Stimulated activated CD4-positive, alpha-beta T cell treated with anti-CD3 and anti-CD28 coated beads, Interleukin-1b, Interleukin-23, amount 100 ng/mL, for 48 hours (primary cell): Measurements from ENCODE around the gene IKZF2.

ENCODE experiments used
- DNase-seq: peaks from one replicate; pipeline ENCODE4 v3.0.0-alpha.2; 2020

The IKZF2 gene

DNA sequence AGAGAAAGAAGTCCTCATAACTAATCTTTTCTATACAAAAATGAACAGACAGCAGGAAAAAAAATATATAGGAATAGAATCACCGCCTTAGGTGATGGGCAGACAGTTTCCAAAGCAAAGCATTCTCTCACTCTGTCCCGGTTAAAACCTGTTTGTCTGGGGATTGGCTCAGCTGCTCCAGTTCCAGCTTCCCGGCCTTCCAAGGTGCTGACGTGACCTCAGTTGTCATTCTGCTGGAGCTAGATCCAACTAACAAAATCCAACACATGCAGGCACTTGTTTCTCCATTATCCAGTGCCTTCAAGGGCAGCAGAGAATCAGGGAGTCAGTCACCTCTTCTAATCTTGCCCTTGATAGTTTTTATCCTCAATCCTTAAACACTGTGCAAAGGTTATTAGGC is 52.8 kb downstream of the IKZF2 start:
- no peak for DNase-seq

DNA sequence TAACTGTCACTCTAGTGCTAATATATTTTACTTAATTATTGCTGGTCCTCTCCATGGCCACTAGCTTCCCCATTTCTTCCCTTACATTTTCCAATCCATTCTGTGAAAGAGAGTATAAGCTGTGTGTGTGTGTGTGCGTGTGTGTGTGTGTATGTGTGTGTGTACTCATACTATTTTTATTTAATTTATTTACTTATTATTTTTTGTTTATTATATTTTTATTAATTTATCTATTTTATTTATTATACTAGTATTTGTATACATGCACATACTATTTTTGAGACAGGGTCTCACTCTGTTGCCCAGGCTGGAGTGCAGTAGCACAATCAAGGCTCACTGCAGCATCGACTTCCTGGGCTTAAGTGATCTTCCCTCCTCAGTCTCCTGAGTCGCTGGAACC is 59.6 kb downstream of the IKZF2 start:
- DNase-seq: no peak

DNA sequence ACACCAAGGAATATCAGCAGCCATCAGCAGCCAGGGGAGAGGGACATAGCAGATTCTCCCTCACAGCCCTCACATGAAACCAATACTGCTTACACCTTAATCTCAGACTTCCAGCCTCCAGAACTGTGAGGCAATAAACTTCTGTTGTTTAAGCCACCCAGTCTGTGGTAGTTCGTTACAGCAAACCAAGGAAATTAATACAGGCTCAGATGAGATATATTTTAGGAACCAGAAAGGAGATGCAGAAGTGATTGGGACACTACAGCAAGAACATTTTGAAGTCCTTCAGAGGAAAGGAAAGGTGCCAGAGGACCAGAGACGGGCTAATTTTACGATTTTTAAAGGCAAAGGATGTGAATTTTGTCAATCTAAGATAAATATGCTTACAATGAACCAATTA is 60.6 kb downstream of the IKZF2 start:
- DNase-seq: no peak

DNA sequence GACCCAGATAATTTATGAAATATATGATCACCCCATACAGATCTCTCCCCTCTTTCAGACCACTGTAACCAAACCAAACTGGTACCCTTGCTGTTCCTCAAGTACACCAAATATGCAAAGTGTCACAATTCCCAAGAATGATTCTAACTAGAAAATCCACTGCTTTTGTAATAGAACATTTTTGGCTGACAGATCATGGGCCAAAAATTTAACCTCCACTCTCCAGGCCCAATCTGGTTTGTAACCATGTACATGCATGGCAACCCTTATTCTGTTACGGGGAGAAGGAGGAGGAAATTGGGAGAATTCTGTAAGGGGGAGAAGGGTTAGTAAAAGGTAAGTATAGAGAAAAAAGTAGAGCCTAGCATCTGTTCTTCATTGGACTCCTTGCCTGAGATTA is 62.0 kb downstream of the IKZF2 start:
- no peak for DNase-seq

DNA sequence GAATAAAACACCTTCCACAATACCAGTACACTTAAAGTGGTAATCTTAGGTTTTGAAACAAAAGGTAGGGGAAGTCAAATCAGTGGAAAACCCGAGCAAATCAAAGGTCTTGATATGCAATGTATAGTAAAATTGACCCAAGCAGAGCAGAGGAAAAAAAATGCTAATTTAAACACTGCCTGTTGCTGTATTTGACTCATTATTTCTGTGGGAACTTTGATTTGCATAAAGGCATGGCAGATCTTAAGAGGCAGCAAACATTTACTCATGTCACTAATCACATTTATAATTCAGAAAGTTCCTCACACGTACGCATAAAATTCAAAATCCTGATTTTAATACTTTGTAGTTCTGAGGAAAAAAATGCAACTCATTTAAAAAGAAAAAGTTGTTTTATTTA is 64.4 kb downstream of the IKZF2 start:
- no peak for DNase-seq

DNA sequence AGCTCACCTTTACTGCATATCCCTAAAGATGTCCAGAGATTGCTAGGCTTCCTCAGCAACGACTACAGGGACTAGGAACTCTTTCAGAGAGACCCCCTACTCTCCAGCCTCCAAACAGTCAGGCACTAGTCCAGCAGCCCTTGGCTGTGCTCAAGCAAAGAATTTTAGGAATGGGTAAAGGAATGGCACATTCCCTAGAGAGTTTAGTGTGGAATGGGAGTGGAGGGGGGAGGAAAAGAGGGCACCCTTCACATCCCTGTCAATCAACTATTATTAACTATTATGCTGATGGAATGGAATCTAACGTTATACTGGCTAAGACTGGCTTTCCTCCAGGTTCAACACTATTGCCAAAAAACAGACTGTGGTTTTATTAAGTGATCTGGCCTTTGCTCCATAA is 64.8 kb downstream of the IKZF2 start:
- no peak for DNase-seq

DNA sequence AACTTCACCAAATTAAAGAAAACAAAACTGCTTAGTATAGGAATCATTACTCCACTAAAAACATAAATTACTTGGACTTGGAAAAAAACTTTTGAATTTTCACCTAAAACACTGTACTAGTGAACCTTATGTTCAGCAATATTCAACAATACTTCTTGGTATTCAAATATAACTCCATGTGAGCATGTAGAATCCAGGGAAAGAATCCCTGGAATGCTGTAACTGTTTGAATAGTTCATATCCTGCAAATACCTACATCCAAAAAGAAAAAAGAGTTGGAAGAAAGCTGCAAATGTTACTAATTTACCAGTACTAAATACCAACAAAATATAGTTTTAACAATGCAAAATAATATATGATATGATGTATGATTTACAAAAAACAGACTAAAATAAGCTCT is 65.4 kb downstream of the IKZF2 start:
- DNase-seq: no peak

DNA sequence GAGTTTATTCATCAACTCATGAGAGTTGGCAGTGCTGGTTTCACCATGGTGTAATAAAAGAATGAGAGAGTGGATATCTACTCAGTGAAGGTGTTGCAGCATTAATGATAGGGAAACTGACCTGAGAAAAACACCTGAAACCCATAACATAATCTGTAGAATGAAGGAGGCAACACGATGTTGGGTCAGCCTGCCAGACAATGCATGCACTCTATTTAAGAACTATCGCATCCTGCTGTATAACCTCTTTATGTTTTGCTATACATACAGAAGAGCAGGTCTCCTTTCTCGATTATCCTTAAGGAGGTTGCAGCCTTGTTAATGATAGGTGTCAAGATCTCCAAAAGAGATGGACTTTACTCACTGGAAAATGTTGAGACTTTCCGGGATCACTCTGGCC is 65.9 kb downstream of the IKZF2 start:
- no peak for DNase-seq

DNA sequence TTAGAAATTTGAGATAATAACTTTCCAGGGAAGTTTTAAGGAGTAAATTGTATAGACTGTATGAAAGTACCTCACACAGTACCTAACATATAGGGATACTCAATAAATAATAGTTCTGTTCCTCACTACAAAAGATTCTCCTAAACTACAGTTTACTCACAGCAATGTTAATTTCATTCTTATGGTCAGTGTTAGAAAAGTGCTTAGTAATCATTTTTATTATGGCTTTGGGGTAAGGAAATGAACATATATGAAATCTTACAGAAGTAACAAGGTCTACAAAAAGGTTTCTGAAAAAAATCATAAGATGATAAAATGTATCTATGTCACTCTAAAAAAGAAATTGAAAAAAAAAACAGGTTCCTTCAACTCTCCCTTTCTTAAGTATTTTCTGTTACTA is 67.2 kb downstream of the IKZF2 start:
- no peak for DNase-seq

DNA sequence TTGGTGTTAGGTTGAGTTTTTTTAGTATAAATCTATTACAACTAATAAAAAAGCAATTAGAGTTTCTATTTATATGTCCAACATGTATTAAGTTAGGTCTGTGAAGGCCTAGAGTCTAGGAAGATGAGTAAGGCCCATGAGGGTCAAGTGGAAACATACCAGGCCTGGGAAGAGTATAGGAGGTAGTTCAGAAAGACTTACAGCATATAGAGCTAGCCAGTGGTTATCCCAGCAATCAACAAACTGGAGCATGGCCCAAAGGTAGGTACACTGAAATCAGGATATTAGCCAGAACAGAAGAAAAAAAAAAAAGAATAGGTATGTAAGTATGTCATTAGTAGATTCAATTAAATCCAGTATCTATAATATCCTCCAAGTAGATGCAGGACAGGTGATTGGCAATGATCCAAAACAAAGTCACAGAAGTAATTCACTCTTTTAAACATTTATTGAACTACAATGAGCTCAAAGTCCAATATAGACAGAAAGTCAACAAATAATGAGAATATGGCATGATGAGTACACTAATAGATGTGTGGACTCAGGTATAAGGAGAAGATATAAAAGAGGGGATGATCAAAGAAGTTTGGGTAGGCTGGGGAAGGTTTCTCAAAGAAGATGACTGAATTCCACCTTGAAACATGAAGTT is 70.3 kb downstream of the IKZF2 start:
- no peak for DNase-seq

DNA sequence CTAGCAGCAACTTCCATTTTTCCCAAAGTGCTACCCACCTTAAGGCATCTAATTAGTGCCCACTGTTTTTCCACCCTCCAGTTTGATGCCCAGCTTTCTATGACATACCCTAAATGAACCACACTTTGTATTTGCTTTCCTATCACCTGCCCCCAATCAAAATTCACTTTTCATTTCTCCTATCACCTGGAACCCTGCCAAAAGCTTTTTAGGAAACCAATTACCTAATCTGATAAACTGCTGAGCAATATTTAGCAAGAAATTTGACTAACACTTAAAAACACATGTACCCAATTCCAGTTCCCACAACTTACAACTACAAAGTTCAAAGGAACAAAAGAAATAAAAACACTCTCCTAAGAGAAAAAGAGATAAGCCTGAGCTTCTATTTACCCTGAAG is 71.7 kb downstream of the IKZF2 start:
- DNase-seq: no peak

DNA sequence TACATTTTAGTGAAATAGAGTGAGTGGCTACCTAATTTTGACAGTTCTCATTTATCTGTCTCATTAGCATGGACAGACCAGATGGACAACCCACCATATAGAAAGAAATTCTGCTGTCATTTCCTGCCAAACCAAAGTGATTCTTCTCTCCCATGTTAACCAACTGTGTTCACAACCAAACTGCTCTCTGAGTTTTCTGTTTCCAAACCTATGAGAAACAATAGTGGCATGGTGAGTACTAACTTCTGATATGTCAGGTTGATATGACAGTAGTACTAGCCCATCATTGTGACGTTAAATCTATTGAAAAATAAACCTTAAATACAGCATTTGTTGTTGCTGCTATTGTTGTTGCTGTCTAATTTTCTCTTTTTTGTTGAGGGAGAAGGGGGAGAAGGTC is 72.7 kb downstream of the IKZF2 start:
- no peak for DNase-seq

DNA sequence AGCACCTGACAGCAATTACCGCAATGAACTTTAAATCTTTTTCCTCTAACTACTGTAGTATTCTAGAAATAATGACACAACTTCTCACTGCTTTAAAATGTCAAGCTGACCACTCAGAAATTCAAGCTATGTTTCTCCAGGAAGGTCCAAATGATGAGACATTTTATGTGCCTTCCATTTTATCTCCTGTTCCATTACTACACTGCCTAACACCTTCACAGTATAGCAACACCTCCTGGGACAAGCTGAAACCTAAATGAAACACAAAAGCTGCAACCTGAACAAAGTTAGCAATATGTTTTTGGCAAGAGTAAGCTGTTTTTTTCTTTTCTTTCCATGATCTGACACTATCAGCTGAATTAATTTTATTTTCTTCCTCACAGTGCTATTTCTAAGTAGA is 81.9 kb downstream of the IKZF2 start:
- DNase-seq: no peak

DNA sequence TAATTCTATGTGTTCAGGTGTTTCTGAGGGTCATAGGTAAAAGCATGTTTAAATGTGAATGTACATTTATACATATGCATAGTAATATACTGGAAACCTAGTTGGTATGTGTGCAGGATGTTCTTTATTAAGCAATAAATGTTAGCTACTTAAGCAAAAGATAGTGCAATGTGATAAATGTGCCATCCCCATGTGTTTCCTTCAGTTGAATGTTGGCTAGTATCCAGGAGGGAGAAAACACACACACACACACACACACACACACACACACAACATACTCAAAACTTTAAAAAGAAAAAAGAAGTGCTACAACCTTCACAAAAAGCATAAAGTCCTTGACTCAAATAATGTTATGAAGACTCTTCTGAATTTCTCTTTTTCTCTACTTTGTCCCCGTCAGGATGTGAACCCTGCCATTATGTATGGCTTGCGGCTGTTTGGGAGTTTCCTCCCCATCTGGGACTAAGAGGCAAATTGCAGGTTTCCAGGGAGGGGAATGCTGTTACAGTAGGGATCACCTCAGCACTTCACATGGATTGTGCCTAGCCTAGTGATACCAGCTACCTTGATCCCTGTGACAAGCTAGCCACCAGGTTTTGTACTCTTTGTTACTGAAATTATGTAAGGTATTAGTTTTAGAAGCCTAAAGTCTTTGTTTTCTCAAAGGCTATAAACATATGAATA is 82.6 kb downstream of the IKZF2 start:
- DNase-seq: no peak

DNA sequence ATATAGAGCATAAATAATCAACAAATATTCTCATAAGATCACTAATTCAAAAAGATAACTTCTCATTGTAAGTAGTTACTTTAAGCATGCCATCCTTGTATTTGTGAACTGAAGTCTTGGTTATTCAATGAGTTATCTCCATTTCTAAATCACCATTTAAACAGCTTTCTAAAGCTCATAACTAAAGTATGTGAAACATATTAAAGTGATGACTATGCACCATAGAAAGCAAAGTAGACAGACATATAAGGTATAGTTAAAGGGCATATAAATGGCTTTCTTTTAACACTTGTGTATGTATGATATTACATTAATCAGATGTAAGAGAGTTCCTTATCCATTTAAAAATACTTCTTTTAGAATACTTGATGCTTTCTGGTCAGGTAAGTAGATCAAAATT is 83.5 kb downstream of the IKZF2 start:
- DNase-seq: no peak

DNA sequence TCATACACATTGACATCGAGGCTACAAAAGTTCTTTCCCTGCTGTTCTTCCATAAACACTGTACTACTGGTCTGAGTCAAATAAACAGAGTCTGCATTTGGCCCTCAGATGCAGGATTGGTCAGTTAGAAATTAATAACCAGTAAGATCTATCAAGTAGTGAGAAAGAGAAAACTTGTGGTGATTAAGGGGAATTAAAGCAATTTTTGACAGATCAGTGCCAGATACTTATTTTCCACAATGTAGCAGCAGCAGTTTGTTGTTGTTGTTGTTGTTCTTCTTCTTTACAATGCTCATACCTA is 85.0 kb downstream of the IKZF2 start:
- DNase-seq: no peak

DNA sequence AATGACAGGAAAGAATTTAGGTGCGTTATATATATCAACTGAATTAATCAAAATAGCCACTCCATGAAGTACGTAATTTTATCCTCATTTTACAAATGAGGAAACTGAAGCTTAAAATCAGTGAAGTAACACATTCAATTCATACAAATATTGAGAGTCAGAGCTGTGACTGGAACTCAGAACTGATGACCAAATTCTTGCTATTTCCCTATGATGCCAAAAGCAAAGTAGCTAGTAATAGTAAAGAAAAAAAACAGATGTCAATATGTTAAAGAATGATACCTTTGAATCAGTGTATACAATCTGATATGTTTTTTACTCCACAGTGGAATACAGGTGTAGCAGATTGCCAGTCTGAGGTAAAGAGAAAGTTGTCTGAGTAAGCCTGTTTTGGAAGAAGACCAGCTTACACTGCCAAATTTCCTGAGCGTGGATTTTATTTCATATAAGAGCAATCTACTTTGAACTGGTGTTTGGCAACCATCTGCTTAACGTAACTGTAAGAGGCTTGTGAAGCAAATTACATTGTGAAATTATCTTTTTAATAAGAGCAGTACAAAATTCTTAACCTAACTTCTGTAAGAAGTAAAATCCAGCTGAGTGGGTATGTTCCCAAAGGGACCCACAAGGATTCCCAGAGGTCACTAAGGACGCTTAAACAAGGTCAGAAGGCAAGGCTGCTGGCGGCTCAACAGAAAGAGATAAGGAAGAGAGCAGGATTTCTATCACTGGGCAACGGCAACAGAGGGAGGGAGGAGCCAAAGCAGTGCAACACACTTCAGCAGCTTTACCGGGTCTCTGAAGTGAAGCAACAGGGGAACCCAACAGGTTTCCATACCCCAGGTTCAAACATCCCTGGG is 85.6 kb downstream of the IKZF2 start:
- no peak for DNase-seq

DNA sequence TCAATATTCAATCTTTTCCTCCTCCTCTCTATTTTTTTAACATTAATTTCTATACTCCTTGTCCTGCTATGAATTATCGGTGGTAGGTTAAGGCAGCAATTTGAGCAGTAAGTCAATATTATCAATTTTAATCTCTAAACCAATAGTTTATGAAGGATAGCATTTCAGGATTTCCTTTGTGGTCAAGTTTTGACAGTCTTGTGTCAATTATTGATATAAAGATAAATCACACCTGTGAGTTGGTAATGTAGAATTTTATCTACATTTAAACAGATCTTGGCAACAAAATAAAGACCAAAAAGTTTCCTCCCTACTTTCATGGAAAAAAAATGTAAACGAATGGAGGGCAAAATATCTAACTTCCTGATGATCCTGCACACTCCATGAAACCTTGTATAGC is 87.3 kb downstream of the IKZF2 start:
- DNase-seq: no peak

DNA sequence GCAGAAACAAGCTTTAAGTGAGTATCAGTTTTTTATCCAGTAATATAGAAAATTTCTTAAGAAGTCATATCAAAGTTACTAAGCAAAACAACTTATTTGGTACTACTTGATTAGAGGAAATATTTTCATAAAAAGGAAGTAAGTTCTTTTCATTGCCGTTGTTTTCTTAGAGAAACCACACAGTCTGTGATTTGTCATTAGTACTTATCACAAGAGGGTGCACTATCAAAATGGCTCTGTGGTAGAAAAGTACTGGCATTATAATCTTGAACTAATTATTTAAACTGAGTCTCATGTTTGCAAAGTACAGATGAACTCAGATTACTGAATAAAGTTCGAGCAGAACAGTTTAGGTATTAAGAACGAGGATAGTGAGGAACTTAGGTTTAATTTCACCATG is 93.4 kb downstream of the IKZF2 start:
- no peak for DNase-seq

DNA sequence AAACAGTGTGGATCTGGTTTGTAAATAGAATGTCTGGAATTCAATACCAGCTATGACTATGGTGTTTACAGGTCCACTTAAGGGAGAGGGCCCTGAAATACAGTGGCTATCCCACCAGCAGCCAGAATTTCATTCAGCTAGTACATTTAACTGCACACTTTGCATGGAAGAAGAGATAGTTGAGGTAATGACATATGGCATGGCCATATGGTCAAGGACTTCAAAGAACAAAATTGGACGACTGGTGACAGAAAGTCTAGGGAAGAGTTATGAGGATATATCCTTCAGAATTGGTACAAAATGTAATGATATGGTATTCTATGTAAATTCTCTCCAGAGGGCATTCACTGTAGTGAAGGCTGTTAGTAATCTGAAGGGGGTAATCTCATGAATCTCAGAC is 105.0 kb downstream of the IKZF2 start:
- no peak for DNase-seq

DNA sequence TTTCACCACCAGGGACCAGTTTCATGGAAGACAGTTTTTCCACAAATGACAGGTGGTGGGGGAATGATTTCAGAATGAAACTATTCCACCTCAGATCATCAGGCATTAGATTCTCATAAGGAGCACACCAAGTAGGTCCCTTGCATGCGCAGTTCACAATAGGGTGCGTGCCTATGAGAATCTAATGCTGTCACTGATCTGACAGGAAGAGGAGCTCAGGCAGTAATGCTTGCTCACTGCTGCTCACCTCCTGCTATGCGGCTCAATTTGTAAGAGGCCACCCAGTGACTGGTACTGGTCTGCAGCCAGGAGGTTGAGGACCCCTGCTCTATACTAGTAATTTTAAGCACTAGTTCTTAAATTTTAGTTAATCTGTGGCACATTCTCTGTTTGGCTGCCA is 107.8 kb downstream of the IKZF2 start:
- DNase-seq: no peak

DNA sequence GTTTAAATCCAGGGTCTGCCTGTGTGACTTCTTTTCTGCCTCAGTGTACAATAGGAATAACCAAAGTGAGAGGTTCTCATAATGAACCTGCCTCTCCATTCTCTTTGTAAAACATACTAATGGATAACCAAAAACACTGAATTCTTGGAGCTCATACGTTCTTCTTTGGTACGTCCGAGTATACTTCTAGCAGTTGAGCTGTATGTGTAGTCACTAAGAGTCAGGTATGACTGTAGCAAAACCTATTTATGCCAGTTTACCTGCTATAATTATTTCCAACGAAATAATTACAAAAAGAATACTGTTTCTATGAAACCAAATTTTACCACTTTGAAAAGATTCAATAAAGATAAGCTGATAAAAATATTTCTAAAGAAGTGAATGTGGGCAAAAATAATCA is 109.2 kb downstream of the IKZF2 start:
- DNase-seq: no peak

DNA sequence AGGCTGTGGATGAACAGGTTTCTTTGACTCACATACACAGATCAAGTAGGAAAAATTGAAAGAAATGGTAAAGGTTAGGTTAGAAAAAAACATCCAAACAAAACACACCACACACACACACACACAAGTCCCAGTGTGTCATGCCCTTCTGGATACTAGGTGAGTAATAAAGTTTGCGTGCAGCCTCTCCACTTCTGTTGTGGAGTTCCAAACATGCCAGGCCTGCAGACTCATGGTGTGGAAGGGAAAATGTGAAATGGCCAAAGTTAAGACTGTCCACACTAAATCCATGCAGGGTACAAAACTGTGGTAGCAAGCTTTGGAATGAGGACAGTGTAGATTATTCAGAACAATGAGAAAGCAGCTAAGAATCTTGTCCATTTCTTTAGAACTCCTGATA is 114.6 kb downstream of the IKZF2 start:
- DNase-seq: no peak

DNA sequence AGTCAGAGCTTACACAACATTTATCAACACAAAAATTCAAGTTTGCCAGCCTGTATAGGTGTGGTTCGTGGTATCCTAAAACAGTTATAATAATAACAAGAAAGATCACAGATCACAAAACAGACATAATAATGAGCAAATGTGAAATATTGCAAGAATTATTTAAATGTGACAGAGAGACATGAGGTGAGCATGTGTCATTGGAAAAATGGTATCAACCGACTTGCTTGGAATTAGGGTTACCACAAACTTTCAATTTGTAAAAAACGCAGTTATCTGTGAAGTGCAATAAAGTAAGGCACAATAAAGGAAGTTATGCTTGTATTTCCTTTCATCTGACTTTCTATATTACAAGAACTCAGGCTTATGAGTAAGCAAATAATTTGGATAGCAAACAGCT is 116.8 kb downstream of the IKZF2 start:
- DNase-seq: no peak

DNA sequence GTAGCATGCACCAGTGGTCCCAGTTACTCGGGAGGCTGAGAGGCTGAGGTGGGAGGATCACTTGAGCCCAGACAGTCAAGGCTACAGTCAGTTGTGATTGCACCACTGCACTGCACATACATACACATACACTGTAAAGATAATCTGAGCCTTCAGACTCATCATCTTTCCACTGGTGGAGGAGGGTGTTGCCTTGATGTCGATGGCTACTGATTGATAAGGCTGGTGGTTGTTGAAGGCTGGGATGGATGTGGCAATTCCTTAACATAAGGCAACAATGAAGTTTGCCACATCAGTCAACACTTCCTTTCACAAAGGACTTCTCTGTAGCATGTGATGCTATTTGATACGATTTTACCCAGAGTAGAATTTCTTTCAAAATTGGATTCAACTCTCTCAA is 118.8 kb downstream of the IKZF2 start:
- no peak for DNase-seq
